Measurements from ENCODE around the gene ZNF382.

- TF ChIP-seq CTCF (IDR thresholded peaks at IDR 0.05) (peak in 1 of 3 experiments; percentile 6), POLR2A (IDR thresholded peaks at IDR 0.05; ENCODE audit: low read depth) (no peak)
Measured at GRCh38 chr19:36605101-36605876, at the start of gene ZNF382.

Measured in esophagus muscularis mucosa (tissue), 3 donors.